GF-D8 (cell line): ENCODE measurements around the gene CCDC82.

Source experiments
- DNase-seq: peaks from one replicate; lab custom pipeline; 2025; lab: John Stamatoyannopoulos, UW

The CCDC82 gene

GRCh38 chr11:96361778-96362177 lies 27.9 kb downstream of the CCDC82 start:
- DNase-seq: no peak

DNA sequence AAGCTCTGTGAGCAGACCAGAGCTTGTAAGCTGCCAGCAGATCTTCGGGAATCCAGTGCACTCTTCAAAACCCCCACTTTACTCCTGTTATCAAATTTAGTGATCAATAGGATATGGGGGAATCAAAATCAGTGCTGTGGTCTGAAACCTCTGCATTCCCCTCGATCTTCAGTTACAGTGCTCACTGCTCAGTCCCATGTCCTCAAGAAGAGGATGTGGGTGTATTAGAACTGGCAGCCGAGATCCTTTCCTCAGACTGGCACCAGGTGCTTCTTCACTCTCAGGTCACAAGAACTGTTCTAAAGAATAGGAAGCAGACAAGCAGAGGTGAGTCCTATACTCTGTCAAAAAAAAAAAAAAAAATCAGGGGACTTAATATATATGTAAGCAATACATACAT lies 31.4 kb downstream of the CCDC82 start:
- DNase-seq: no peak

DNA sequence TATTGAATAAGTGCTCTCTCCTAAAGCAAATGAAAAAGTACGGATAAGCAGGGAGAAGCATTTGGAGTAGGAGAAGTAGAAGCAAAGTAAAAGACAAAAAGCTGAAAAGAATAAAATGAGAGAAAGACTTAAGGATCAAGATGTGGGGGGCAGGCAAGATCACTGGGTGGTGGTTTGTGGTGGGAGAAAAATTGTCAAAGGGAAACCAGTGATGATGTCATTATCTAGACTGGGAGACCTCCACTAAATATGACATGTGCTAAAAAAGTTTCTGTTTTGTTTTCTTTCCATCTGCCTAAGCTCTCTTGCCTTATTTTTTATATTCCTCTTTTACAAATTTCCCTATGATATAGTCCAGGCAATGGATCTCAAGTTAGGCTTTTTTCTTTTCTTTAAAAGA lies 31.9 kb downstream of the CCDC82 start:
- DNase-seq: no peak

GRCh38 chr11:96356848-96357247 lies 32.9 kb downstream of the CCDC82 start:
- no peak for DNase-seq

GRCh38 chr11:96342961-96343711 lies 46.6 kb downstream of the CCDC82 start, which contains the start of gene MAML2:
MAML2 (minus strand) TSS chr11:96343195; CDS start chr11:96341895, 1,300 bp downstream.
- DNase-seq: peak; percentile 42

GRCh38 chr11:96342014-96342960 lies 47.4 kb downstream of the CCDC82 start:
- DNase-seq: no peak

DNA sequence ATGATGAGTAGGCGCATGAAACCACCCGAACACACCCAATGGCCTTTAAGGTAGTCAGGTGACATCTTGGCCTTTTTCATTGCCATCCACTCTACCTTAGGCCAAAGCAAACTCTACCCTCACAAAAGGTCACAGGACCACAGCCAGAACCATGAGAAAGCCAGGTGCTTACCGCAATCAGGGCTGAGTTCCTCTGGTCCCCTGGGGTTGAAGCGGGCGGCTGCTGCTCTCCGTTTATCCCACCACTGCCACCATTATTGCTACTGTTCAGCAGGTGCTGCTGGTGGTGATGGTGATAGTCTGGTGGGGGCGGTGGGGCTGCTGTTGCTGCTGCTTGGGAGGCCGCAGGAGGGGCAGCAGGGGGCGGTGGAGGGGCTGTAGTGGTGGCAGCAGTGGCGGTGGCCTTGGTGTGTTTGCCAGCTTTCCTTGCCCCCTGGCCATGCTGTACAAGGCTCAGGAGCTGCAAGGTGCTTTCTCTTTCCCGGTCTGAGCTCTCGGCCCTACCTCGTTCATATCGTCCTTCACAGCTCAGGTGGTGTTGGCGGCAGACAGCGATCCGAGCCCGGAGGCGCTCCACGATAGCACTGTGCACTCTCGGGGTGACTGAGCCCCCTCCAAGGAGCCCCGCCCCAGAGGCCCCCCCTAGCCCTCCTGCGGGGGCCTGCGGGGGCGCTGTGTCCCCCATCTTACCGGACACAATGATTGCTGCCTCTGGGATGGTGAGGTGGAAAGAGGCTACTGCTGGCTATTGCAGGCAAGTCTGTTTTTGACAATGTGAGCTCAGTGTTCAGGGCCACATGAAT lies 48.3 kb downstream of the CCDC82 start:
- DNase-seq: no peak

- no peak for DNase-seq
Measured at GRCh38 chr11:96340555-96340885, 49.2 kb downstream of the CCDC82 start.

DNA sequence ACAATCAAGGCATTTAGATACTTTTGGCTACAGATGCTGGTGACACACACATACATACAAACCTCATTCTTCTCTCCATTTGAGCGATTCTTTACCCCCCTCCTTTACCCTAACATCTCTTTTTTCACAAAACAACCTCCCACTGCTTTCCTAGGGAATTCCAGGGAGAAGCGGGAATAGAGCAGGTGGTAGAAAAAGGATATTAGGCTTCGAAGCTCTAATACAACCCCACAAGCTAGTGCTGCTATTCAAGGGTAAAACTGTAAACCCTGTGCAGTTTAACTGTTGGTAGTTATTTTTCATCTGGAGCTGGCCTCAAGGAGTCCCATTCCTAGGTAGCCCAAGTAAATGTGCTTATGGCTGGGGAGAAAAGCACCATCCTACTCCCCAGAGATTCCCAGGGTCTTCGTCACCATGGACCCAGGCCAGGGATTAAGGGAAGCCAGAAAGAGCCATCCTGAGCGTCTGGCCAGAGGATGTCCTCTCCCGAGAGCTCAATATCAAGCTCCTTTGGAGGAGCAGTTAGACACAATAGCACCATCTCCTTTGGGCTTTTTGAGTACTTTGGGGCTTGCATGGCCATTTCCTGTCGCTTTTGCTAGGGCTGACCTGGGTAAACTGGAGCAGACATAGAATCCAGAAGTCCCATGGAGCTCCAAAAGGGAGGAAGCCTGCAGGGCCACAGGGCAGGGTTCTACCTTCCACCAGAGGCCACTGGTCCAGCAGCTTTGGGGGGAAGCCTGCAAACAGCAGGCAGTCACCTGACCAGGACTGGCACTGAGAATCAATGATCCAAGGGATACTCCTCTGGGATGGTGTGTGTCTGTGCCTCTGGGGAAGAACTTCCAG lies 49.8 kb downstream of the CCDC82 start:
- DNase-seq: no peak

DNA sequence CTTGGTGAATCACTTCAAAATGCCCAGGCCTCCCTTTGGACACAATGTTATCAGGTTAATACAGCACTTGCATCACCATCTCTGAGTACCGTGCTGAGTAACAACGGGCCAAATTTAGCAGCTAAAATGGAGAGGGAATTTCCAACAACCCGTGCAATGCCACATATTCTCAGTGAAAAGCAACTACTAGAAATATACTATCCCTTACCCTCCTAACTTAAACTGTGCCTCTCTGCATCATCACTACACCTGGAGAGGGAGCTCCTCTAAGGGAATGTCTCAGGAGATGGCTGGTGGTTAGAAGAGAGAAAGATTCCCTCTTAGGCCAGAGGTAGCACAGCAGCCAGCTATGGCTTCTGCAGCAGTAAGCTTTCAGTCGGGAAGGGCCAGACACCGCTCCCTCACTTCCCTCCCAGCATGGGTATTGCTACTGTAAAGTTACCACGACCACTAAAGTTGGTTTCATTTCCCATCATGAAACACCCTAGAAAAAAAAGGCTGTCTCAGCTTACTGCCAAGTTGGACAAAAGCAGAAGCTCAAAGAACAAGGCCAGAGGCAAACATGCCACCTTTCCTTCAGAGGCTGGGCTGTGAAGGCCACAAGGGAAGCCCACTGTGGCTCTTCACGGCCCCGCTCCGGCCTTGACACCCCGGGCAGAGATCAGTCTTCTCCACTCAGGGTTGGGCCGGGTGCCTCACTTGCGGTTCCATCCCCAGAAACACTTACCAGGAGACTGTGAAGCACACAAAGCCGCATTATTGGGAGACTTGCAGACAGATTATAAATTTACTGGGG lies 50.6 kb downstream of the CCDC82 start:
- no peak for DNase-seq

- no peak for DNase-seq
Measured at GRCh38 chr11:96337541-96338431, 51.9 kb downstream of the CCDC82 start.

GRCh38 chr11:96335388-96335787 lies 54.3 kb downstream of the CCDC82 start:
- no peak for DNase-seq

DNA sequence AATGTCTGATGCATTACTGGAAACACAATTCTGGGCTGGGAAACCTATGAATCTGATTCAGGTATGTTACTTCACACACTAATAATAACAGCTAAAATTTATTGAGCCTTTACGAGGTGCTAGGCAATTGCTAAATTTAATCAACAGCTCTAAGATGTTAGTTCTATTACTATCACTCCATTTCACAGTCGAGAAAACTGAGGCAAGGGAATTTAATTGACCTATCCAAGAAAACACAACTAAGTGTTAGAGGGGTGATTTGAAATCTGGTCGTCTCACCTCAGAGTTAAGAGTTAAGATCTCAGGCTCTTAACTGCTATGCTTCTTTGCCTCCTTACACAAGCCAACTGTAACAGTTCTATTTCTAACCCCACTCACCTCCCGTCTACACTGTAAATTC lies 55.5 kb downstream of the CCDC82 start:
- no peak for DNase-seq

DNA sequence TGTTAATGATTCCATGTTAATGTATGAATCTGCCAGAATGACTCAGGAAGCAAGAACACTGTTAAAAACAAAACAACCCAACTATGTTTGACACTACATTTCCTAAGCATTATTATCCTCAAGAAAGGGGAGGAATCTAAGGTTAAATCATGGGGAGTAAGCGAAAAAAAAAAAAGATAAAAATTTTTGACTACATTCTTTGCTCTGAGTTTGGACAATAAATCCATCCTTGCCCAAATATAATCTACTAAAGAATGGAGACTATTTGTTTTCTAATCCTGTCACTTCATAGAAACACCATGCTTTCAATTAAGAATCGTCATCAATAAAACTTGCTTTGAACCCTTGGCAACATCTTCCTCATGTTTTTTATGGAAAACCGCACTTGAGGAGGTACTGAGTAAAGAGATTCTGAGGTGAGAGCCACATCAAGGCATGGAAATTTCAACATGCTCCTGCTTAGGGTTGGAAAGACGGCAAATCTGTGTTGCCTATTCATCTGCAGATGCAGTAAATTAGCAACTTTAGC lies 56.5 kb downstream of the CCDC82 start:
- DNase-seq: no peak

DNA sequence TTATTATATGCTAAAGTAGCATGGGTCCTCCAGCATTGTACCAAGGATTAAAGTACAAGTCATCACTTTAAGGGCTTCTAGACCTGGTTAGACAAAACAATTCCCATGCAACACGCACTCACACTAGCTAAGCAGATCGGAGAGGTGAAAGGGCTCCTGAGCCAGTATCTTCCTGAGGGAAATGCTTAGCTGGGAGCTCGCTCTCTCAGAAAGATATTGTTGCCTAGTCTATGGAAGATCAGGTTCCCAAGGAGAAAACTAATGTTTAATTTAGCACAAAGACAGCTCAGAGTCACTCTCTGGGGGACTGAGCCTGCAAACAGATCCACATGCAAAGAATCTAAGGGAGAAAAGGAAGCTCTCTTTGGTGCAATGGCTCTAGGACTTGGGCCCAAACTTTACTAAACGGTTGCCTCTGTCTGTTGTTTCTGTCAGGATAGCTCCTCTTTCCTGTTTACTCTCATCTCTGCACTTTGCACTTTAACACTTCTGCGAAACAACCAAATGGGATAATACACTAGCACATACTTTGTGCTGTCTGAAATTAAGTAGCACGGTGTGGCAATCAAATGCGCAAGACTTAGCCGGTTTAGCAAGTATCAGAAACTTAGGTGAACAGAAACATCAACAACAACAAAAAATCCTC lies 57.5 kb downstream of the CCDC82 start:
- no peak for DNase-seq

DNA sequence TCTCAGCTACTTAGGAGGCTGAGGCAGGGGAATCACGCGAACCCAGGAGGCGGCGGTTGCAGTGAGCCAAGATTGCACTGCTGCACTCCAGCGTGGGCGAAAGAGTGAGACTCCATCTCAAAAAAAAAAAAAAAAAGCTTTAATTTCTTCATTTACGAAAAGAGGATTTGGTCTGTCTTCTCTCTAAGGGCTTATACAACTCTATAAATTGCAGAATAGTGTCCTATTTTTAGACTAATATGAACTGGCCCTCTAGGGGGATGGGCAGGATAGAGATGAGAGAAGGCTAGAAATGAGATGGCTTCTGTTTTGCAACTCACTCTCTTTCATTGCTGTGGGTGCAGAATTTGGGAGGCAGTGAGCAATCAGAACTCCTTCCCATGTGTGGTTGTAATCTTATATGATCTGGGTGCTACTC lies 58.0 kb downstream of the CCDC82 start:
- DNase-seq: no peak

DNA sequence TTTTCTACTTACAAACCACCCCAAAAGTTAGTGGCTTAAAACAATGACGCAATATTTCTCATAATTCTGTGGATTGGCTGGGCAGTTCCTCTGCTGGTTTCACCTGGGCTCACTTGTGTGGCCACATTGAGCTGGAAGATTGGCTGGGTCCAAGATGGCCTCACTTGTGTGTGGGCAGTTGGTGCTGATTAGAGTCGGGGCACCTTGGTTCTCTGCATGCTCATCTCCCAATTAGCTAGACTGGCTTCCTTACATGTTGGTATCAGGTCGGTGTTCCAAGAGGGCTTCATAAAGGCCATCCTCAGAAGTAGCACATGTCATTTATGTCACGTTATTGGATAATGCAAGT lies 59.2 kb downstream of the CCDC82 start:
- DNase-seq: no peak

DNA sequence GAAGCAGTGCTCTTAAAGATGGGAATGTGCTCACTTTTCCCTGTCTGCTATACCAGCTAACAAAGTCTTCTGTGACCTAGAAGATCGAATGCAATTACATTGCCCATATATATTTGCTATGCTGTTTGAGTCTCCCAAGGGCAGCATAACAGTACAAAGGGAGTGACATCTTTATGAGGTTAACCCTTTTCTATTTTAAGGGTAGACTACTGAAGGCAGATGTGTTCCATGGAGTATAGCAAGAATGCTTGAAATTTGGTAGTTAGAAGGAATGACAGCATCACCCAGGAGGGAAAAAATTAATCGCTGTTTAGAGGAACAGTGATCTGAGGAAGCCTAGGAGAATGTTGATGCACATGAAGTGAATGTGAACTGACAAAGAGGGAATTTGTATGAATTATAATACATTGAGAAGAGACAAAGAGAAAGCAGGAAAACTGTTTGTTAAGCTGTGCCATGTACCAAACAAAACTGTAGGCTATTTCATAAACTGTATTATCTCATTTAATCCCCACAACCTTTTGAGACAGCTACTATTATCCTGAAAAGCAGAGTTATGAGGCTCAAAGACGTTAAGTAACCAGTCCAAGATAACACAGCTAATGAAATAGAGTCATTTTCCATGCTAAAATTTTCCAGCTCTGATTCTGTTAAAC lies 59.7 kb downstream of the CCDC82 start:
- DNase-seq: no peak
